H1 (cell line): ENCODE results near the gene NEDD4L. TPM values are rescaled to one million over a fixed set of nuclear protein-coding genes. Genes with fewer than 3 reads are reported as not detected.

ENCODE experiments used
- CTCF ChIA-PET: fragments of 300-600 bp; sonication (Branson Sonifier 250); formaldehyde crosslinking; loops from one replicate; lab custom pipeline; 2021; ENCODE audit not compliant: partially characterized antibody; lab: Charles Lee
- POLR2A ChIA-PET: fragments of 300-600 bp; sonication (Branson Sonifier 250); formaldehyde crosslinking; loops from one replicate; lab custom pipeline; 2021; ENCODE audit warnings: inconsistent platforms; ENCODE audit not compliant: partially characterized antibody; lab: Charles Lee
- DNase-seq, 2 experiments: peaks; one replicate each; pipeline versions ENCODE4 v3.0.0 to v3.0.0-alpha.2; 2010 to 2022; ENCODE audit warnings: low spot score in 2 of 2, low read depth in 1 of 2, mixed read lengths in 1 of 2
- FAIRE-seq: peaks from 2 replicates; lab custom pipeline; 2011; peaks lifted over from hg19 to GRCh38; lab: Jason Lieb, UNC
- H2AFZ ChIP-seq: 2 replicates; pipeline ENCODE4 v1.8.1; 2012; ENCODE audit warnings: low read length, inconsistent platforms
- H2AK5ac ChIP-seq: 2 replicates; pipeline ENCODE4 v1.6.1; 2013; ENCODE audit warnings: low read depth, low read length
- H2BK120ac ChIP-seq: replicated peaks from 2 replicates; pipeline ENCODE3; 2013; ENCODE audit warnings: low read depth, low read length, inconsistent platforms
- H2BK12ac ChIP-seq: 2 replicates; pipeline ENCODE4 v1.6.1; 2013; ENCODE audit warnings: low read depth, low read length
- H2BK15ac ChIP-seq: 2 replicates; pipeline ENCODE4 v1.6.1; 2013; ENCODE audit warnings: low read length
- H2BK20ac ChIP-seq: 2 replicates; pipeline ENCODE4 v1.6.1; 2013; ENCODE audit warnings: low read length
- H2BK5ac ChIP-seq: 2 replicates; pipeline ENCODE4 v1.6.1; 2013; ENCODE audit warnings: low read depth, low read length
- H3K14ac ChIP-seq: 2 replicates; pipeline ENCODE4 v1.6.1; 2013; ENCODE audit warnings: inconsistent platforms; ENCODE audit not compliant: insufficient read length
- H3K18ac ChIP-seq: 2 replicates; pipeline ENCODE4 v1.6.1; 2013; ENCODE audit warnings: low read length; ENCODE audit errors: extremely low read depth
- H3K23ac ChIP-seq: 2 replicates; pipeline ENCODE4 v1.6.1; 2013; ENCODE audit warnings: inconsistent platforms; ENCODE audit not compliant: insufficient read length
- H3K23me2 ChIP-seq: 2 replicates; pipeline ENCODE4 v1.6.1; 2013; ENCODE audit warnings: low read depth, low read length
- H3K27ac ChIP-seq: 2 replicates; pipeline ENCODE4 v1.6.1; 2011; ENCODE audit warnings: low read depth, low read length, inconsistent platforms
- H3K27me3 ChIP-seq, 4 experiments: replicated peaks in 1 of 4; 1 replicate in 1 of 4; 2 replicates in 3 of 4; pipeline versions ENCODE4 v1.6.1 to v1.8.1; 2011 to 2013; ENCODE audit warnings: low read length in 3 of 4, mild to moderate bottlenecking in 3 of 4, inconsistent platforms in 2 of 4, mixed read lengths in 2 of 4, moderate library complexity in 1 of 4; ENCODE audit not compliant: control insufficient read depth in 3 of 4, insufficient read depth in 3 of 4; ENCODE audit errors: extremely low read depth in 1 of 4
- H3K36me3 ChIP-seq, 4 experiments: 2 replicates each; pipeline versions ENCODE4 v1.6.1 to v1.8.1; 2011 to 2013; ENCODE audit warnings: mild to moderate bottlenecking in 4 of 4, low read length in 3 of 4, moderate library complexity in 2 of 4, control low read depth in 1 of 4, inconsistent platforms in 1 of 4; ENCODE audit not compliant: insufficient read depth in 4 of 4, control insufficient read depth in 2 of 4
- H3K4ac ChIP-seq: replicated peaks from 2 replicates; pipeline ENCODE3; 2013; ENCODE audit warnings: low read length, low read depth, mixed read lengths, inconsistent platforms; ENCODE audit not compliant: insufficient read length
- H3K4me1 ChIP-seq, 4 experiments: replicated peaks in 1 of 4; 1 replicate in 1 of 4; 2 replicates in 3 of 4; pipeline versions ENCODE4 v1.6.1 to v1.8.1; 2011 to 2013; ENCODE audit warnings: low read length in 3 of 4, inconsistent platforms in 2 of 4, mixed read lengths in 1 of 4; ENCODE audit not compliant: insufficient read depth in 4 of 4, control insufficient read depth in 3 of 4
- H3K4me2 ChIP-seq, 2 experiments: 2 replicates each; pipeline versions ENCODE4 v1.6.1 to v1.8.1; 2011 to 2013; ENCODE audit warnings: low read depth in 2 of 2, low read length in 2 of 2, control low read depth in 1 of 2, inconsistent platforms in 1 of 2, mild to moderate bottlenecking in 1 of 2; ENCODE audit not compliant: insufficient read depth in 1 of 2
- H3K4me3 ChIP-seq, 4 experiments: fragments of 200-600, 300-600 bp in 1 of 4; sonication (generic), shearing (Covaris generic), sonication (Bioruptor Twin) in 1 of 4; 2 replicates each; pipeline versions ENCODE4 v1.5.1 to v1.8.1; 2011 to 2016; ENCODE audit warnings: low read length in 4 of 4, low read depth in 3 of 4, control low read depth in 2 of 4, inconsistent platforms in 2 of 4, mild to moderate bottlenecking in 2 of 4, mixed read lengths in 1 of 4, moderate library complexity in 1 of 4; ENCODE audit not compliant: insufficient read depth in 2 of 4; ENCODE audit errors: extremely low read depth in 1 of 4
- H3K56ac ChIP-seq: replicated peaks from 2 replicates; pipeline ENCODE3; 2013; ENCODE audit warnings: low read depth, mild to moderate bottlenecking, mixed read lengths, low read length, inconsistent platforms; ENCODE audit not compliant: insufficient read length
- H3K79me1 ChIP-seq: 2 replicates; pipeline ENCODE4 v1.6.1; 2013; ENCODE audit warnings: low read depth, low read length, control low read depth
- H3K79me2 ChIP-seq, 2 experiments: 2 replicates each; pipeline versions ENCODE4 v1.6.1 to v1.8.1; 2012 to 2013; ENCODE audit warnings: low read length in 2 of 2, mild to moderate bottlenecking in 2 of 2, inconsistent platforms in 1 of 2; ENCODE audit not compliant: insufficient read depth in 2 of 2, control insufficient read depth in 1 of 2
- H3K9ac ChIP-seq, 4 experiments: replicated peaks in 1 of 4; 1 replicate in 1 of 4; 2 replicates in 3 of 4; pipeline versions ENCODE4 v1.6.1 to v1.8.1; 2011 to 2013; ENCODE audit warnings: low read depth in 3 of 4, low read length in 3 of 4, control low read depth in 2 of 4, mild to moderate bottlenecking in 2 of 4, moderate library complexity in 2 of 4, inconsistent platforms in 1 of 4; ENCODE audit errors: extremely low read depth in 1 of 4
- H3K9me3 ChIP-seq, 2 experiments: 2 replicates each; pipeline versions ENCODE4 v1.6.1 to v1.8.1; 2012 to 2013; ENCODE audit warnings: mild to moderate bottlenecking in 2 of 2, moderate library complexity in 2 of 2, control low read depth in 1 of 2, inconsistent platforms in 1 of 2, low read depth in 1 of 2, low read length in 1 of 2, mixed read lengths in 1 of 2; ENCODE audit not compliant: insufficient read depth in 2 of 2
- H4K20me1 ChIP-seq, 2 experiments: replicated peaks in 1 of 2; 2 replicates each; pipeline versions ENCODE3 to v1.8.1; 2011 to 2013; ENCODE audit warnings: inconsistent platforms in 2 of 2, low read length in 2 of 2, mild to moderate bottlenecking in 1 of 2; ENCODE audit not compliant: insufficient read depth in 2 of 2, control insufficient read depth in 1 of 2
- H4K5ac ChIP-seq: 2 replicates; pipeline ENCODE4 v1.6.1; 2013; ENCODE audit warnings: low read length, low read depth, mixed read lengths, inconsistent platforms; ENCODE audit not compliant: insufficient read length
- H4K8ac ChIP-seq: 2 replicates; pipeline ENCODE4 v1.8.0; 2013; ENCODE audit warnings: mild to moderate bottlenecking, moderate library complexity, low read length, inconsistent platforms; ENCODE audit not compliant: insufficient read depth; ENCODE audit errors: extremely low read depth
- H4K91ac ChIP-seq: replicated peaks from 2 replicates; pipeline ENCODE3; 2013; ENCODE audit warnings: low read length, mixed read lengths, inconsistent platforms; ENCODE audit not compliant: insufficient read length
- BCL11A ChIP-seq, 2 experiments: IDR thresholded peaks; one replicate each; pipeline ENCODE4 v1.6.1; 2011; ENCODE audit warnings: low read depth in 2 of 2, low read length in 2 of 2, mild to moderate bottlenecking in 2 of 2
- CBX8 ChIP-seq: fragments of 300-800, 300-1000 bp; sonication (generic); IDR thresholded peaks from 2 replicates; pipeline ENCODE4 v1.7.1; 2016; ENCODE audit warnings: low read depth, low read length, borderline replicate concordance
- CEBPB ChIP-seq: IDR thresholded peaks from 2 replicates; pipeline ENCODE4 v1.6.1; 2012; ENCODE audit warnings: low read depth, low read length
- CTBP2 ChIP-seq: IDR thresholded peaks from 2 replicates; pipeline ENCODE4 v1.7.0; 2011; ENCODE audit warnings: borderline replicate concordance, mild to moderate bottlenecking, moderate library complexity, mixed read lengths, low read length; ENCODE audit not compliant: insufficient read depth, insufficient read length
- EZH2 ChIP-seq: fragments of 200-600 bp; sonication (generic); IDR thresholded peaks from 2 replicates; pipeline ENCODE4 v1.7.1; 2012; ENCODE audit warnings: low read depth, mild to moderate bottlenecking, moderate library complexity, low read length, inconsistent platforms; ENCODE audit not compliant: severe bottlenecking
- GTF2F1 ChIP-seq: IDR thresholded peaks from 2 replicates; pipeline ENCODE4 v1.6.1; 2012; ENCODE audit warnings: low read depth, low read length, improper control_type of control experiment, borderline replicate concordance
- HDAC6 ChIP-seq: IDR thresholded peaks from one replicate; pipeline ENCODE4 v1.7.1; 2012; ENCODE audit warnings: low read depth, mild to moderate bottlenecking, inconsistent platforms, low read length, moderate library complexity
- JUN ChIP-seq: IDR thresholded peaks from 2 replicates; pipeline ENCODE4 v1.6.1; 2011; ENCODE audit warnings: low read depth, mild to moderate bottlenecking, improper control_type of control experiment, low read length
- KDM1A ChIP-seq: fragments of 200-600, 300-600 bp; sonication (generic); IDR thresholded peaks from 2 replicates; pipeline ENCODE4 v1.7.1; 2016; ENCODE audit warnings: mild to moderate bottlenecking, low read length, borderline replicate concordance
- POU5F1 ChIP-seq: IDR thresholded peaks from 2 replicates; pipeline ENCODE4 v1.6.1; 2011; ENCODE audit warnings: low read depth, mild to moderate bottlenecking, low read length, moderate library complexity
- RAD21 ChIP-seq, 2 experiments: IDR thresholded peaks in 1 of 2; conservative IDR thresholded peaks in 1 of 2; 2 replicates each; pipeline ENCODE4 v1.6.1; 2011; ENCODE audit warnings: low read depth in 2 of 2, low read length in 2 of 2, improper control_type of control experiment in 1 of 2, inconsistent platforms in 1 of 2, mild to moderate bottlenecking in 1 of 2, moderate library complexity in 1 of 2
- RXRA ChIP-seq: IDR thresholded peaks from 2 replicates; pipeline ENCODE4 v1.6.1; 2011; ENCODE audit warnings: low read depth, mild to moderate bottlenecking, low read length, moderate library complexity; ENCODE audit not compliant: insufficient read depth
- TAF7 ChIP-seq: optimal IDR thresholded peaks from 2 replicates; pipeline ENCODE3; 2011; ENCODE audit warnings: low read depth, mild to moderate bottlenecking, inconsistent platforms, low read length, moderate library complexity, borderline replicate concordance
- ZNF274 ChIP-seq: IDR thresholded peaks from 2 replicates; pipeline ENCODE4 v1.7.0; 2012; ENCODE audit warnings: low read length, borderline replicate concordance; ENCODE audit errors: extremely low read depth
- WGBS, 2 experiments: shearing (Covaris generic) in 1 of 2; methylation state at CpG; one replicate each; pipeline versions ENCODE4 v1.1.6 to v1.1.7; 2013 to 2015; ENCODE audit warnings: low lambda C conversion rate in 2 of 2, mixed read lengths in 2 of 2, inconsistent platforms in 1 of 2, low coverage in 1 of 2, missing lambda C conversion rate in 1 of 2; ENCODE audit not compliant: insufficient replicate concordance in 2 of 2, insufficient coverage in 1 of 2, insufficient read length in 1 of 2; ENCODE audit errors: extremely low coverage in 1 of 2, missing lambda C conversion rate in 1 of 2; 5-methylcytosine and 5-hydroxymethylcytosine counted together
- polyA plus RNA-seq, 7 experiments: library from polyadenylated mRNA; depleted of rRNA in 3 of 7; stranded (reverse) in 5 of 7; unstranded in 2 of 7; fragments of >200 nt in 5 of 7; fragments of 200-250 nt in 2 of 7; gene quantifications; 1 replicate in 5 of 7; 2 replicates in 1 of 7; 4 replicates in 1 of 7; pipeline versions ENCODE4 v1.2.1 to v1.2.3, GENCODE V29; 2011 to 2013; ENCODE audit warnings: missing spikeins in 2 of 7, mixed read lengths in 2 of 7
- total RNA-seq: library from RNA; stranded (reverse); fragmentation: NEBNext Ultra II Directional; extraction: Animal tissue kit (Norgen Biotek cat#: 25700); gene quantifications from 2 replicates; pipeline ENCODE4 v1.2.1, GENCODE V29; 2021

NEDD4L gene
- total and polyA plus RNA-seq, 2 of the 8 experiments (the other 6 are each of a cell fraction or from before 2014, with no cell fraction given): 37.3 to 69.8 TPM

DNA sequence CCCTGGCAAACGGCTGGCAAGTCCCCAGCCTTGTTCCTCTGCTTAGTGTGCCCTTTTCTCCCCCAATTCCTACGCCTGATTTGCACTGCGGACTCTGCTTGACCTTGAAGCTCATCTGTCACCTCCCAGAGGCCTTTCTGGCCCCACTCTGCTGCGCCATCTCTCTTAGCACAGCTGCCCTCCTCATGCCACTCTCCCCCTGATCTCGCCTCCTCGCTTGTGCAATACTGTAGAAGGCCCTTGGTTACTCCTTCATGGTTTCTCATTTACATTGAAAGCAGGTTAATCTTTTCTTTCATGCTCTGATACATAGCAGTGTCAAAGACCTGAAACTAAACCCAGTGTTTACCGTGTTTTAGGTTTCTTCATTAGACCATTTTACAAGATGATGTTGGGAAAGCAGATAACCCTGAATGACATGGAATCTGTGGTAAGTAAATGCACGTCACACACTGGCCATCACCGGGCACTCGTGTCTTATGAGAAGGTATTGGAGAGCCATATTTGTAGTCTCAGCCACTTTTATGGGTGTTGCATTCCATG lies 326.1 kb downstream of the NEDD4L start:
- WGBS, 2 experiments: 90% methylated on average over 9 of the region's 10 CpGs; no CpG with 5 or more reads in 1 of the 2 experiments
- Histone ChIP-seq H3K56ac (no peak overlapping the region), H2BK120ac (no peak overlapping the region), H3K79me2 (no peaks in the 10 kb centered on the region), H3K27me3 (no peaks in the 10 kb centered on the region), H3K14ac (no peak overlapping the region), H3K4me3 (no peak overlapping the region), H4K5ac (no peak overlapping the region), H2BK12ac (no peak overlapping the region), H2AK5ac (no peak overlapping the region), H2AFZ (no peak overlapping the region), H3K79me1 (no peaks in the 10 kb centered on the region), H3K27ac (no peak overlapping the region), H4K8ac (no peak overlapping the region), H3K18ac (no peak overlapping the region), H3K4ac (no peak overlapping the region), H3K9me3 (no peaks in the 10 kb centered on the region), H2BK20ac (no peak overlapping the region), H3K23ac (no peak overlapping the region), H3K23me2 (no peaks in the 10 kb centered on the region), H2BK15ac (no peak overlapping the region), H3K4me1 (no peaks in the 10 kb centered on the region), H3K36me3 (peaks cover 13 to 75% (median 33%) of the 10 kb centered on the region in 4 experiments; a peak in 7 of 8 replicates), H2BK5ac (no peak overlapping the region), H3K9ac (no peak overlapping the region), H4K91ac (no peak overlapping the region), H3K4me2 (no peak overlapping the region), H4K20me1 (no peaks in the 10 kb centered on the region)
- ChIA-PET CTCF (no interaction called here), POLR2A (no interaction called here)
- FAIRE-seq: no peak
- no peak for DNase-seq
- TF ChIP-seq CEBPB: no peak
- no peak for TF ChIP-seq KDM1A
- no peak for TF ChIP-seq CTBP2
- TF ChIP-seq EZH2: no peak
- no peak for TF ChIP-seq BCL11A (IDR thresholded peaks at IDR 0.05; ENCODE audit: low read depth in 2 of 2, low read length in 2 of 2)
- TF ChIP-seq RAD21 (IDR thresholded peaks at IDR 0.05 in 1 of 2, conservative IDR thresholded peaks at IDR 0.05 in 1 of 2; ENCODE audit: low read depth in 2 of 2, low read length in 2 of 2): no peak
- no peak for TF ChIP-seq ZNF274
- TF ChIP-seq HDAC6: no peak
- TF ChIP-seq CBX8: no peak
- no peak for TF ChIP-seq GTF2F1
- no peak for TF ChIP-seq POU5F1
- TF ChIP-seq RXRA: no peak
- TF ChIP-seq TAF7: no peak
- TF ChIP-seq JUN: no peak
